ENCODE data around the gene CYB561A3. TPM values are rescaled to one million over a fixed set of nuclear protein-coding genes. Genes with fewer than 3 reads are reported as not detected.
"Not testable (repeated sequence)": the region's sequence is repeated elsewhere in the genome, so short reads cannot be mapped to it uniquely, and the experiment has no call there.

CYB561A3 gene
- total RNA-seq: 8.9 TPM

GRCh38 chr11:61361741-61362541 is at the start of gene CYB561A3, which contains the start of gene TMEM138:
Gene CYB561A3, minus strand, starts transcription at chr11:61361882. Its CDS starts 5,169 bp downstream, at chr11:61356713.
Gene TMEM138, plus strand, starts transcription at chr11:61362374. Its CDS starts 2,017 bp downstream, at chr11:61364391.
- DNase-seq: peak; percentile 94

GRCh38 chr11:61406991-61407728 is 45.5 kb upstream of the CYB561A3 start:
- DNase-seq: no peak

DNA sequence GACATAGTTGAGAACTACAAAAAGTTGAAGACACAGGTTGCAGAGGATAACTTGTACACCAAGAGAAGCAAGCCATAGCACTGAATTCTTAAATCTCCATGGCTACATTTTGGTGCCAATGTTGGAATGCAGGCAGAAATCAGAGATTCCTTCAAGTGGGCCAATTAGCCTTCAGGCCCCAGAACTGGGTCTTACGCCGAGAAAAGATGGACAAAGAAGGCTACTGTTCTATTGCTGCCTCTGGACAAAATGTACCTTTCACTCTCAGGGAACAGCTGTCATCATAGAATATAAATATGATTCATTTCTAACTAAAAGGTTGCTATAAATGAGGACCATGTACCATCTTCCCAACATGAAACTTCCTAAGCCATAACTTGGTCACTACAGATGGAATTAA is 44.4 kb upstream of the CYB561A3 start:
- no peak for DNase-seq

DNA sequence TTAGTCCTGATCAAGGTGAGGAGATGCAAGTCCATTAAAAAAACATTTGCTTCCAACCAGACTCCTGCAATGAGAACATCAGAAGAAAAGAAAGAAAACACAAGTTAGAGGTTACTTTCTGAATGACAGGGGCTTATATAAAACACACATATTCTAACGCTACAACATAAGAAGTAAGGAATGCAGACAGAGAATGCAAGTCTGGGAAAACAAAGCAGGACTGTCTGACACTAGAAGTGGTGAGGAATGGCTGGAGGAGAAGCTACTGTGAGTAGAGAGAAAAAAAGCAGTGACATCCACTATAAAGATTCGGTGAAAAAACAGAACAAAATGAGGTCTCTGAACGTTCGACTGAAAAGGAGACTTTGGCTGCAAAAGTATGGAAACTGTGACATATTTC is 43.0 kb upstream of the CYB561A3 start:
- no peak for DNase-seq

- DNase-seq: no peak
Measured at GRCh38 chr11:61404103-61404502, 42.4 kb upstream of the CYB561A3 start.

- no peak for DNase-seq
Measured at GRCh38 chr11:61403658-61404057, 42.0 kb upstream of the CYB561A3 start.

DNA sequence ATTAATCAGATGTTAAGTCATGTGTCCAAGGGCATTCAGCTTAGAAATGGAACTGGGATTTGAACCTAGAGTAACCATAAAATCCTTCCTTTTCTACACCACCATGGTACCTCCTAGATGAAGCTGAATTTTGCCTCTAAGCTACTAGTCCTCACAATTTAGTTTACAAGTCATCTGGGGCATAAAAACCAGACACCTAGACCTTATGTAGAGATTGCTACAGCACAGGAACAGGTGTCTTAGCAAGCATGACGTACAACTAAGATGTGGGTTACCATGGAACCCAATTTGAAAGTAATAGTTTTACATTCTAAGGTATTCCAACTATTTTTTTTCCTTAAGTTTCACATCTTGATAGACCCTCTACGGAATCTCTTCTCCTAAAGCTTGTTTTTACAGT is 39.9 kb upstream of the CYB561A3 start:
- DNase-seq: no peak

DNA sequence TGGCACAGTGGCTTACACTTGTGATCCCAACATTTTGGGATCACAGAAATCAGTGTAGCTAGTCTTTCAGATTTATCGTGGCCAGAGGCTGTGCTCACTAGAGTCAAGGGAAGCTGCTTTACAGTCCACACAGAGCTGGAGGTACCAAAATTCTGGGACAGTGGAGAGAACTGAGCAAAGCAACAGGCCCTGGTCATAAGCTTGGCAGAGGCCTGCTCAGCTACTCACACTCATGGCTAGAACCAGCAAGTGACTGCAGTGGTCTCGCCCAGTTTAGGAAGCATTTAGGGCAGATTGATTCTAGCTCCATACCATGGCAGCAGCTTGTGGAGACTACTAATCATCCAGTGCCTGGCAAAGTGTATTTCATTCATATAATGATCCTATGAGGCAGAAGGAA is 39.5 kb upstream of the CYB561A3 start:
- no peak for DNase-seq

GRCh38 chr11:61392981-61393595 is 31.4 kb upstream of the CYB561A3 start:
- no peak for DNase-seq

- DNase-seq: no peak
Measured at GRCh38 chr11:61390161-61390560, 28.5 kb upstream of the CYB561A3 start.

- DNase-seq: no peak
Measured at GRCh38 chr11:61384271-61385242, 22.9 kb upstream of the CYB561A3 start.

DNA sequence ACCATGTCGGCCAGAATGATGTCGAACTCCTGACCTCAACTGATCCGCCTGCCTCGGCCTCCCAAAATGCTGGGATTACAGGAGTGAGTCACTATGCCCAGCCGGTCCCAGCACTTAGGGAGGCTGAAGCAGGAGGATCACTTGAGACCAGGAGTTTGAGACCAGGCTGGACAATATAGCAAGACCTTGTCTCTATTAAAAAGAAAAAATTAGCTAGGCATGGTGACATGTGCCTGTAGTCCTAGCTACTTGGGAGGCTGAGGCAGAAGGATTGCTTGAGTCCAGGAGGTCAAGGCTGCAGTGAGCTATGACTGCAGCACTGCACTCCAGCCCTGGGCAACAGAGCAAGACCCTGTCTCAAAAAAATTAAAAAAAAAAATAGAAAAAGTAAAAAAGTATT is 22.2 kb upstream of the CYB561A3 start:
- DNase-seq: not testable (repeated sequence)

DNA sequence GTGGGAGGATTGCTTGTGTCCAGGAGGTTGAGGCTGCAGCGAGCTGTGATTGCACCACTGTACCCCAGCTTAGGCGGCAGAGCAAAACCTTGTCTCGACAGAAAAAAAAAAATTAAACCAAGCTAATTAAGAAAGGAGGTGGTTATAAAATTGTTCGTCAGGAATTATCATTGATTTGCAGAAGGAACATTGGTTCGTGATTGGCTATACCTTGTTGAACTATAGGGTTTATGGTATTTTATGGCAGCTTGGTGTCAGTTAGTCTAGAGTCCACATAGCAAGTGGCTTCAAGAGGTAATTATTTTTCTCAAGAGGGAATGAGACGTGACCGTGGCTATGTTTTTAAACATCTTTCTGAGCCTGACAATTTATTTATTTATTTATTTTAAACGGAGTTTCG is 19.2 kb upstream of the CYB561A3 start:
- no peak for DNase-seq

- no peak for DNase-seq
Measured at GRCh38 chr11:61378713-61379313, 17.1 kb upstream of the CYB561A3 start.

DNA sequence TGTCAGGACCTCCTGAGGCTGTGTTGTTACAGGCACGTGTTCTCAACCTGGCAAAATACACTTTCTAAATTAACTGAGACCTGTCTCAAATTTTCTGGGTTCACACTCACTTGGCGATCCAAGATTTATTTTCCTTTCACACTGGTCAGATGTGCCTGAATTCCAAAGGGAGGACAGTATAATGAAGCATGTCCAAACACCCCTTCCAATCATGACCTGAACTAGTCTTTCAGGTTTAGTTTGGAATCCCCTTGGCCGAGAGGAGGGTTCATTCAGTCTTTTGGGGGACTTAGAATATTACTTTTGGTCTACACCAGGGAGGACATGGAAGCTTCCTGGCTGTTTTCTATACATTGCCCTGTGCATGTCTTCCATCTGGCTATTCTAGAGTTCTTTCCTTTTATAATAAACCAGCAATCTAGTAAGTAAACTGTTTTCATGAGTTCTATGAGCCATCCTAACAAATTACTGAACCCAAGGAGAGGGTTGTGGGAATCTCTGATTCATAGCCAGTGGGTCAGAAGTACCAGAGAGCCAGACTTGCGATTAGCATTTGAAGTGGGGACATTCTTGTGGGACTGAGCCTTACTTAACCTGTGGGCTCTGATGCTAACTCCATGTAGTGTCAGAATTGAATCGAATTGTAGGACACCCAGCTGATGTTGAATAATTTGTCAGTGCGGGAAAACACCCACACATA is 15.9 kb upstream of the CYB561A3 start:
- DNase-seq: no peak

GRCh38 chr11:61375761-61376108 is 14.1 kb upstream of the CYB561A3 start:
- DNase-seq: no peak

- DNase-seq: no peak
Measured at GRCh38 chr11:61372659-61373420, 11.2 kb upstream of the CYB561A3 start.

- no peak for DNase-seq
Measured at GRCh38 chr11:61370349-61371005, 8.8 kb upstream of the CYB561A3 start.

Measured in occipital lobe (tissue), 2 donors.